Eye (tissue), 1 donor: ENCODE data around the gene STXBP5L.
"Not testable (repeated sequence)": the region's sequence is repeated elsewhere in the genome, so short reads cannot be mapped to it uniquely, and the experiment has no call there.

Source experiments
- DNase-seq: peaks from one replicate; pipeline ENCODE4 v3.0.0-alpha.2; 2015

The STXBP5L gene

GRCh38 chr3:121063628-121064027 is 155.6 kb downstream of the STXBP5L start:
- no peak for DNase-seq

- no peak for DNase-seq
Measured at GRCh38 chr3:121064121-121064520, 156.1 kb downstream of the STXBP5L start.

GRCh38 chr3:121072133-121072532 is 164.1 kb downstream of the STXBP5L start:
- no peak for DNase-seq

GRCh38 chr3:121073011-121073410 is 165.0 kb downstream of the STXBP5L start:
- no peak for DNase-seq

GRCh38 chr3:121075191-121075590 is 167.2 kb downstream of the STXBP5L start:
- no peak for DNase-seq

- not testable (repeated sequence) for DNase-seq
Measured at GRCh38 chr3:121078378-121079101, 170.5 kb downstream of the STXBP5L start.

GRCh38 chr3:121096953-121097352 is 188.9 kb downstream of the STXBP5L start:
- no peak for DNase-seq

- DNase-seq: not testable (repeated sequence)
Measured at GRCh38 chr3:121111086-121111485, 203.1 kb downstream of the STXBP5L start.

- no peak for DNase-seq
Measured at GRCh38 chr3:121111914-121112612, 204.1 kb downstream of the STXBP5L start.

- DNase-seq: no peak
Measured at GRCh38 chr3:121126033-121126706, 218.2 kb downstream of the STXBP5L start.

GRCh38 chr3:121126707-121127035 is 218.7 kb downstream of the STXBP5L start:
- DNase-seq: no peak

GRCh38 chr3:121152573-121152972 is 244.6 kb downstream of the STXBP5L start:
- DNase-seq: peak; percentile 3

GRCh38 chr3:121153851-121154250 is 245.8 kb downstream of the STXBP5L start:
- DNase-seq: no peak

GRCh38 chr3:121155028-121155427 is 247.0 kb downstream of the STXBP5L start:
- no peak for DNase-seq

GRCh38 chr3:121165397-121165837 is 257.4 kb downstream of the STXBP5L start:
- DNase-seq: no peak

GRCh38 chr3:121167374-121168139 is 259.6 kb downstream of the STXBP5L start:
- no peak for DNase-seq

- DNase-seq: peak; percentile 46
Measured at GRCh38 chr3:121175083-121175482, 267.1 kb downstream of the STXBP5L start.

GRCh38 chr3:121190626-121191025 is 282.6 kb downstream of the STXBP5L start:
- not testable (repeated sequence) for DNase-seq

- no peak for DNase-seq
Measured at GRCh38 chr3:121202573-121202972, 294.6 kb downstream of the STXBP5L start.

- DNase-seq: no peak
Measured at GRCh38 chr3:121223116-121223515, 315.1 kb downstream of the STXBP5L start.

GRCh38 chr3:121228971-121229370 is 321.0 kb downstream of the STXBP5L start:
- DNase-seq: no peak

GRCh38 chr3:121230194-121230593 is 322.2 kb downstream of the STXBP5L start:
- DNase-seq: not testable (repeated sequence)

GRCh38 chr3:121231872-121232271 is 323.9 kb downstream of the STXBP5L start:
- DNase-seq: no peak
